ENCODE measurements around the gene TBPL2.

DNA sequence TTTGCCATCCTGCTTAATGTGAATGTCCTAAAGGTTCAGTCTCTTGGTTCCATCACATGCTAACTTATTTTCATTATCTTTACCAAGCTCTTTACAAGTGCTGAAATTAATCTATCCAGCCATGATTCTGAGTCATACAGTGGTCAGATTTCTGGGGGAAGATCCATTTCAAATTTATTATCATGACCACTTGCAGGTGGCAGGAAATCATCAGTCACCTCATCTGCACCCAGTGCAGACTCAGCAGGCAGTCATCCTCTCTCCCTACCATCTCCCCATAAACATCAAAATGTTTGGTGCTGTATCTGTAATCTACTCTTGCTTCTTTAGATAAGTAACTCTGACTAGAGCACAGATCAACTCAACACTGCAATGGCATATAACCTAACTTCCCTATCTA, 52.3 kb downstream of the TBPL2 start:
- TF ChIP-seq, protein P1, sequence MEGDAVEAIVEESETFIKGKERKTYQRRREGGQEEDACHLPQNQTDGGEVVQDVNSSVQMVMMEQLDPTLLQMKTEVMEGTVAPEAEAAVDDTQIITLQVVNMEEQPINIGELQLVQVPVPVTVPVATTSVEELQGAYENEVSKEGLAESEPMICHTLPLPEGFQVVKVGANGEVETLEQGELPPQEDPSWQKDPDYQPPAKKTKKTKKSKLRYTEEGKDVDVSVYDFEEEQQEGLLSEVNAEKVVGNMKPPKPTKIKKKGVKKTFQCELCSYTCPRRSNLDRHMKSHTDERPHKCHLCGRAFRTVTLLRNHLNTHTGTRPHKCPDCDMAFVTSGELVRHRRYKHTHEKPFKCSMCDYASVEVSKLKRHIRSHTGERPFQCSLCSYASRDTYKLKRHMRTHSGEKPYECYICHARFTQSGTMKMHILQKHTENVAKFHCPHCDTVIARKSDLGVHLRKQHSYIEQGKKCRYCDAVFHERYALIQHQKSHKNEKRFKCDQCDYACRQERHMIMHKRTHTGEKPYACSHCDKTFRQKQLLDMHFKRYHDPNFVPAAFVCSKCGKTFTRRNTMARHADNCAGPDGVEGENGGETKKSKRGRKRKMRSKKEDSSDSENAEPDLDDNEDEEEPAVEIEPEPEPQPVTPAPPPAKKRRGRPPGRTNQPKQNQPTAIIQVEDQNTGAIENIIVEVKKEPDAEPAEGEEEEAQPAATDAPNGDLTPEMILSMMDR (IDR thresholded peaks at IDR 0.05) = no peak
- no peak for TF ChIP-seq POLR2A (IDR thresholded peaks at IDR 0.05)
- no peak for TF ChIP-seq POLR2AphosphoS5 (IDR thresholded peaks at IDR 0.05; ENCODE audit: insufficient read depth in 1 of 2, low read depth in 1 of 2)
